Renal pelvis (tissue), 4 donors: ENCODE measurements around the gene FIS1. TPM values are rescaled to one million over a fixed set of nuclear protein-coding genes. Genes with fewer than 3 reads are reported as not detected.
"Not testable (repeated sequence)": the region's sequence is repeated elsewhere in the genome, so short reads cannot be mapped to it uniquely, and the experiment has no call there.

Source experiments
- DNase-seq: peaks from one replicate; pipeline ENCODE4 v3.0.0-alpha.2; 2013
- polyA plus RNA-seq, 3 donors: library from polyadenylated mRNA; unstranded; fragments of 120-200 nt; gene quantifications; one replicate each; pipeline ENCODE4 v1.2.1, GENCODE V29; 2013; ENCODE audit not compliant: insufficient read length in 3 of 3

Gene FIS1
- polyA plus RNA-seq, 3 donors, result 160 to 176 (median 165) TPM

DNA sequence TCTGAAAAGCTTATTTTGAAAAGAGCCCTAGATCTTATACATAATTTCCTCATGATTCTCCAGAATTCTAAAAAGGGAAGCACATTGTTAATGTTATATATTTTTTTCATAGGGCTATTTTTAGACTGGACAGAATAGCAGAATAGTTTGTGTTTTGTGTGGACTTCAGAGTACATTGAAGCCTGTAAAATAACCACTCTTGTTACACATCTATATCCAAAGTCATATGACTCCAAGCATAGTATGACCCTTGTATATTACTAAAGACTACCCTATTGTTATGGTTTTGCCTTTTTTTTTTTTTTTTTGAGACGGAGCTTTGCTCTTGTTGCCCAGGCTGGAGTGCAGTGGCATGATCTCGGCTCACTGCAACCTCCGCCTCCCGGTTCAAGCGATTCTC lies 26.1 kb upstream of the FIS1 start:
- DNase-seq, result no peak

DNA sequence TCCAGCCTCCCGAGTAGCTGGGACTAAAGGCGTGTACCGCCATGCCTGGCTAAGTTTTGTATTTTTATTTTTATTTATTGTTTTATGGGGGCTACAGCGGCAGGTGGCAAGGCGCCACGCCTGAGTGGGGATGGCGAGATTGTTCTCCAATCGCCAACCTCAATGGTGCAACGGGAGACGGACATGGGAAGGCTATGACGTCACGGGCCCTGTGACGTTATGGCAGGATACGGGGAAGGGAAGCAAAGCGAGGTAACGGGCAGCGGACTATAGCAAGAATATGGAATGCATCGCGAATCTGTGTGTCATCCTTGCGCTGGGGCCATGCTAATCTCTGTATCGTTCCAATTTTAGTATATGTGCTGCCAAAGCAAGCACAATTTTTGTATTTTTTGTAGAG lies 24.8 kb upstream of the FIS1 start:
- no peak for DNase-seq

DNA sequence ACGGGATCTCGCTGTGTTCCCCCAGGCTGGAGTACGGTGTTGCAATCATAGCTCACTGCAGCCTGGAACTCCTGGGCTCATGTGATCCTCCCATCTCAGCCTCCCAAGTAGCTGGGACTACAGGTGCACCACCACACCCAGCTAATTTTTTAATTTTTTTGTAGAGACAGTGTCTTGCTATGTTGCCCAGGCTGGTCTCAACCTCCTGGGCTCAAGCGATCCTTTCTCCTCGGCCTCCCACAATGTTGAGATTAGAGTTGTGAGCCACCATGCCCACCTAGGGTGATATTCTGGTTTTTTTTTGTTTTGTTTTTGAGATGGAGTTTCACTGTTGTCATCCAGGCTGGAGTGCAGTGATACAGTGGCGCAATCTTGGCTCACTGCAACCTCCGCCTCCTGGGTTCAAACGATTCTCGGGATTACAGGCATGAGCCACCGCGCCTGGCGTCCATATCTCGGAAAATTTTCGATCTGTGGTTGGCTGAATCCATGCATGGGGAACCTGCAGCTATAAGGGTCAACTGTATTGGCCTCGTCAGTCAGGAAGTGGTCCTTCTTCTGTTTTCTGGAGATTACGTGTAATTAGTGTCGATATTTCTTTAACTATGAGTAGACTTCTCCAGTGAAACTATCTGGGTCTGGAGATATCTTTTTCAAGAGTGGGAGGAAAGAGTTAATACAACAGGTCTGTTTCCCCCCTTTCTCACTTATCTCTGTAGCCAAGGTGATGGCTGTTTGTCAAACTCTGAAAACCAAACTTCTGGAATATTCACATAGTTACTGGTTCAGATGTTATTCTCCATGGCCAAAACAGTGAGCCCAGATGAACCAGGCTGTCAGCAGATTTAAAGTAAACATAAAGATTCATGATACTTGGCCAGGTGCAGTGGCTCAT lies 21.0 kb upstream of the FIS1 start:
- DNase-seq, result no peak

DNA sequence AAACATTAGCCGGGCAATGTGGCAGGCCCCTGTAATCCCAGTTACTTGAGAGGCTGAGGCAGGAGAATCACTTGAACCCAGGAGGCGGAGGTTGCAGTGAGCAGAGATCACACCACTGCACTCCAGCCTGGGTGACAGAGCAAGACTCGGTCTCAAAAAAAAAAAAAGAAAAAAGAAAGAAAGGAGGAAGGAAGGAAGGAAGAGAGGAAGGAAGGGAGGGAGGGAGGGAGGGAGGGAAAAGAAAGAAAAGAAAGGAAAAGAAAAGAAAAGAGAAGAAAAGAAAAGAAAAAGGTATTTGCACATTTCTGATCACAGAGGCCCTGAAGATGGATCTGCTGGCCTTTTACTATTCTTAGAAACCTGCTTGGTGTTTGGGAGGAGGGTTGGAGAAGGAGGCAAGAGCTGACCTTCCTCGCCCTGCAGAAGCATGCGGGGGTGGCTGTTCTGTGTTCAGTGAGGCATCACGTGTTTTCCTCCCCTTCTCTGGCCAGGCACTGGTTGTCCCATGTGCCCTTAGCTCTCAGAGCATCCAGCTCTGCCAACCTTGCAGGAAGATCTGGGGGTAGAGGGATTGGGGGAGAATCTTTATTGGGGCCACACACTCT lies 19.3 kb upstream of the FIS1 start:
- peak; percentile 72 for DNase-seq

DNA sequence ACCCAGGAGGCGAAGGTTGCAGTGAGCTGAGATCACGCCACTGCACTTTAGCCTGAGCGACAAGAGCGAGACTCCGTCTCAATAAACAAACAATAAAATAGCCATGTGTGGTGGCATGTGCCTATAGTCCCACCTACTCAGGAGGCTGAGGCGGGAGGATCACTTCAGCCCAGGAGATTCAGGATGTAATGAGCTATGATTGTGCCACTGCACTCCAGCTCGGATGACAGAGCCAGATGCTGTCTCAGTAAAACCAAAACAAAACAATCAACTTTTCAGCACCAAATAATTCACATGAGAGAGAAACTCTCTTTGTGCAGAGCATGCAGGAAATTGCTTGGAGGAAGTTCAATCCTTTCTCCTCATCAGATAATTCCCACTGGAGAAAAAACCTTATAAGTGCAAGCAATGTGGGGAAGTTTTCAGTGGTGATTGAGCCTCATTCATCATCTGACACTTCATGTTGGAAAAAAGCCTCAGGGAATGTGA lies 13.4 kb upstream of the FIS1 start:
- DNase-seq, result no peak

DNA sequence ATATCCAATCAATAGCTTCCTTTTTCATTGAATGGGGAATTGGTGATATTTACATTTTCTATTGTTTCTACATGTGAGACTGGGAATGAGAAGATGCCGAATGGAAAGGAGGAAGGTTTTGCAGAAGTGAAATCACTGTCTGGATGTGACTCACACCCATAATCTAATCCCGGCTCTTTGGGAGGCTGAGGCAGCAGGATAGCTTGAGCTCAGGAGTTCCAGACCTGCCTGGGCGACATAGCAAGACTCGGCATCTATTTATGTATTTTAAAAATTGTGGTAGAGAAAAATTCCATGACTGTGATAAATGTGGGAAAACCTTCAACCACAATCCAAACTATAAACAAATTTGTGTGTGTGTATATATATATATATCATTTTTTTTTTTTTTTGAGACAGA lies 10.9 kb upstream of the FIS1 start:
- DNase-seq, result no peak

DNA sequence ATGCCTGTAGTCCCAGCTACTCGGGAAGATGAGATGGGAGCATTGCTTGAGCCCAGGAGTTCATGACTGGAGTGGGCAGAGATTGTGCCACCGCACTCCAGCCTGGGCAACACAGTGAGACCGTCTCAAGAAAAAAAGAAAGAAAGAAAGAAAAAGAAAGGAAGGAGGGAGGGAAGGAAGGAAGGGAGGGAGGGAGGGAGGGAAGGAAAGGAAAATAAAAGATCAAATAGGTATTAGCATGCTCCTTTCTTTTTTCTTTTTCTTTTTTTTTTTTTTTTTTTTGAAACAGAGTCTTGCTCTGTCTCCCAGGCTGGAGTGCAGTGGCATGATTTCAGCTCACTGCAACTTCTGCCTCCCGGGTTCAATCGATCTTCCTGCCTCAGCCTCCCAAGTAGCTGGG lies 8.3 kb upstream of the FIS1 start:
- DNase-seq, result not testable (repeated sequence)

DNA sequence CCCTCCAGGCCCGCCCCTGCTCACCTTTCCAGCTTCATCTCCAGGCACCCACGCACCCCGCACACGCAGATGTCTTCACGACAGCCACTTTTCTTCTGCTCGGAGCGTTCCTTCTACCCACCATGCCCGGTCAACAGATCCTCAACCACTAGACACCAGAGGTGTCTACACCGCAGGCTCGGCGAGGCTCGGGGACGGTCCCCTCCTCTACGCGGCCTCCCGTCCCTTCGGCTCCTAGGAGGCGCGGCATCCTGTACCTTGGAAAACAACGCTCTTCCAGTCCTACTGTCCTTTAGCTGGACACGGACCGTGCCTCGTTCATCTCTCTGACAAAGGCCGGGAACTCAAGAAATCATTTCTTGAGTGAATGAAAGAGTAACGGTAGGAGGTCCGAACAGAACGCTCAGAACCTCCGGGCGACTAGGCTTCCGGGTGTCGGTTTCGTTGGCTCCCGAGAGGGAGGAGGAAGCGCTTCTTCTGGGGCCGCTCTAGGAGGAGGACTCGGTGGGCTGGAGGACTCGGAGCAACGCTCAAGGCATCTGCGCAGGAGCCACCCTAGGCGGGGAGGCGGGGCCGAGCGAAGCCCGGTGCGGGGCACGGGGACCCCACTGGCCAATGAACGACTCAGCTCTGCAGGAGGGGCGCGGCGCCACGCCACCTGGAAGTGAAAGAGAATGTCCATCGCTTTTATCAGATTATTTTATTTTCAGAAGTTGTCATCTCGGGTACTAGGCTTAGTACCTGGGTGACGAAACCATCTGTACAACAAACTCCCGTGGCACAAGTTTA lies 7.2 kb upstream of the FIS1 start:
- peak; percentile 98 for DNase-seq

DNA sequence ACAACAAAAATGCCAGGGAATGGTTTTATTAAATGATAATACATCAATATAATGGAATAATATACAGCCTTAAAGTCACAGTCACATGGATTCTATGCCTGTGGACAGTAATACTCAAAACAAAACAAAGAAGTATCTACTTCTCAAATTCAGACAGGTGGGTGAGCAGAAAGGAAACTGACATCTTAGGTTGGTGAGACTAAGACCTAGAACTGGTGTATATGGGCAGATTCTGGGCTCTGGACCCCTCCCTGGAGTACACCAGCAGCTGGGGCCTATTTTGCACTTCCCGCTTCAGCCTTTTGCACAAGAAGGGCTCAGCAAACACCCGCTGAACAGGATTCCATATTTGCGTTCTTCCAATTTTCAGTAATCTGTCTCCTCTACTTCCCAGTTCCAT lies 5.4 kb upstream of the FIS1 start:
- no peak for DNase-seq

DNA sequence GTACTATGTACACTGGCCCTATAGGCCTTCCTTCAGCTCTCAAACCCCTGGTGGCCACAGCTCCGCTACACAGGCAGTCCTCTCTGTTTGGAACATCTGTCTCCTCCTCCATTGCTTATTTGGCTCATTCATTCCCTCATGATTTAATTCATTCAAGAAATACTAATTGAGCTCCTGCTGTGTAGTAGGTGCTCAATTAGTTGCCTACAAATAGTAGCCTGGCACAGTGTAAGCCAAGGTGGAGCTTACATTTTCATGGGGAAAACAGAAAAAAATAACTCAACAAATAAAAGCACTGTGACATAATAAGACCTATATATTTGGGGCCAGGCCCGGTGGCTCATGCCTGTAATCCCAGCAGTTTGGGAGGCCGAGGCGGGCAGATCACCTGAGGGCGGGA lies 3.4 kb upstream of the FIS1 start:
- no peak for DNase-seq

DNA sequence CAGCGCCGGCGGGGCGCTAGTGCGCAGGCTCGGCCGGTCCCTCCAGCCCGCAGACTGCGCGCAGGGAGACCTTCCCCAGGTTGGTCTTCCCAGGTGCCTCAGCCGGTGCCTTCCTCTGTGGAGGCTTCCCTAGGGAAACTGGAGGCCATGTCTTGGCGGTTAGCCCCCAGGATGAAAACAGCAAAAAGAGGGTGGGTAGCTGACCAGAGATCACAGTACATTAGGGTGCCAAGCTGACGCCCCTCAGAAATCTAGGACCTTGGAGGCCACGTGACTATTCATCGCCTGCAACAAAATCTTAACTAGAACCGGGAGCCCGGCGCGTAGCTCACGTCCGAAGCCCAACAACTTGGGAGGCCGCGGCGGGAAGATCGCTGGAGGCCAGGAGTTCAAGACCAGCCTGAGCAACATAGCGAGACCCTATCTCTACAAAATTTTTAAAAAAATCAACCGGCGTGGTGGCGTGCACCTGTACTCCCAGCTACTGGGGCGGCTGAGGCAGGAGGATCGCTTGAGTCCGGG lies 327 bp upstream of the FIS1 start:
- DNase-seq, result no peak

DNA sequence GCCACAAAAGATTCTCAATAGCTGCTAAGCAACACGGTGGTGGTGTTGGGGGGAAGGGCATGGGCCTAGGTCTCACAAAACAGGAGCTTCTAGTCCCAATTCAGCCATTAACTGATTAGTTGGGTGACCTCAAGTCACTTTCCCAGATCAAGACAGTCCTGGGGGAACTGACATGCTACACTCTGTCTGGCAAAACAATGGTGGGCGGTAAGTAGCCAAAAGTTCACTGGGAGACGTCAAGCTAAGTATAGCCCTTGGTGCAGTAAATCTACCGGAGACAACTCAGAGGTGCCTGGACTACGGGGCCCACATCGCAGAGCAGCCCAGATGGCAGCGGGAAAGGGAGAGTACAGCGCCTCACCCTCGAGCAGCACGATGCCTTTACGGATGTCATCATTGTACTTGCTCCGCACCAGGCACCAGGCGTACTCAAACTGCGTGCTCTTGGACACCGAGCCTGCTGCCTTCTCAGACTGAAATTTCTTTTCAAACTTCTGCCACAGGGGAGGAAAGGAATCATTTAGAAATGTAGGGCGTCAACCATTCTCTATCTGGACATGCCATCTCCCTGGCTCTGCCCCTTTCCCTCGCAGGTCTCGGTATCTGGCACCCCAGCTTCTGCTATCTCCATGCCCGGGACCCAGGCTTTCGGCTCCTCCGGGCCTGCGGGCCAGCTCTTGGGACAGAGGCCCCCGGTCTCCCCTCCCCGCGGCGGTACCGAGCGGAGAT lies 1.1 kb downstream of the FIS1 start:
- DNase-seq, result no peak

DNA sequence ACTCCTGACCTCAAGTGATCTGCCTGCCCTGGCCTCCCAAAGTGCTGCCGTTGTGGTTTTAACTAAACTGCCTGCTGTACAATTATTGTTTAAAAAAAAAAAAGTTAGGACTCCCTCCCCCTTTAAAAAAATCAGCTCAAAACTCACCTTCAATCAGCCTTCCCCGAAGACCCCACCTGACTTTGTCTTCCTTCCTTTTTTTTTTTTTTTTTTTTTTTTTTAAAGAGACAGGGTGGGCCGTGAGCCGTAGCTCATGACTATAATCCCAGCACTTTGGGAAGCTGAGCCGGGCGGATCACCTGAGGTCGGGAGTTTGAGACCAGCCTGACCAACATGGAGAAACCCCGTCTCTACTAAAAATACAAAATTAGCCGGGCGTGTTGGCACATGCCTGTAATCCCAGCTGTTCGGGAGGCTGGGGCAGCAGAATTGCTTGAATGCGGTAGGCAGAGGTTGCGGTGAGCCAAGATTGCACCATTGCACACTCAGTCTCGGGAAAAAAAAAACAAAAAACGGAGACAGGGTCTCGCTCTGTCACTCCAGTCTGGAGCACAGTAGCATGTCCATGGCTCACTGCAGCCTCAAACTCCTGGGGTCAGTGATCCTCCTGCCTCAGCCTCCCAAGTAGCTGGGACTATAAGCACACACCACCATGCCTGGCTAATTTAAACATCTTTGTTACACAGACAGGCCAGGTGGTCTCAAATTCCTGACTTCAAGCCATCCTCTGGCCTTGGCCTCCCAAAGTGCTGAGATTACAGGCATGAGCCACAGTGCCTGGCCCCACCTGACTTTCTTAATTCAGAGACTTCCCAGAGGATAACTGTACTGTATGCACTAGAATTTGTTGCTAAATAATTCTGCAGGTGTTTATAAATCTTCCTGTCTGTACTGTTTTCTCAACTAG lies 3.2 kb downstream of the FIS1 start:
- DNase-seq, result no peak

DNA sequence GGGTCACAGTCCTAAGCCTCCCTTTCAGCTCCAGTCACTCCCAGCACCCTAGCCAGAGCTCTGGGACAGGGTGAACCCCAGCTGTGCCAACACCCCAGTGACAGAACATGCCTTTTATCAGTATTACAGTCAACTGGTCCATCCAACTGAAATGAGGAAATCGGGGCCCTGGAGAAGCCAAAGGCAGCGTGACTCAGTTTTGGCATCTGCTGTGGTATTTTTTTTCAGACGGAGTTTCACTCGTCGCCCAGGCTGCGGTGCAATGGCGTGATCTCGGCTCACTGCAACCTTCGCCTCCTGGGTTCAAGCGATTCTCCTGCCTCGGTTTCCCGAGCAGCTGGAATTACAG lies 3.9 kb downstream of the FIS1 start:
- DNase-seq, result no peak

DNA sequence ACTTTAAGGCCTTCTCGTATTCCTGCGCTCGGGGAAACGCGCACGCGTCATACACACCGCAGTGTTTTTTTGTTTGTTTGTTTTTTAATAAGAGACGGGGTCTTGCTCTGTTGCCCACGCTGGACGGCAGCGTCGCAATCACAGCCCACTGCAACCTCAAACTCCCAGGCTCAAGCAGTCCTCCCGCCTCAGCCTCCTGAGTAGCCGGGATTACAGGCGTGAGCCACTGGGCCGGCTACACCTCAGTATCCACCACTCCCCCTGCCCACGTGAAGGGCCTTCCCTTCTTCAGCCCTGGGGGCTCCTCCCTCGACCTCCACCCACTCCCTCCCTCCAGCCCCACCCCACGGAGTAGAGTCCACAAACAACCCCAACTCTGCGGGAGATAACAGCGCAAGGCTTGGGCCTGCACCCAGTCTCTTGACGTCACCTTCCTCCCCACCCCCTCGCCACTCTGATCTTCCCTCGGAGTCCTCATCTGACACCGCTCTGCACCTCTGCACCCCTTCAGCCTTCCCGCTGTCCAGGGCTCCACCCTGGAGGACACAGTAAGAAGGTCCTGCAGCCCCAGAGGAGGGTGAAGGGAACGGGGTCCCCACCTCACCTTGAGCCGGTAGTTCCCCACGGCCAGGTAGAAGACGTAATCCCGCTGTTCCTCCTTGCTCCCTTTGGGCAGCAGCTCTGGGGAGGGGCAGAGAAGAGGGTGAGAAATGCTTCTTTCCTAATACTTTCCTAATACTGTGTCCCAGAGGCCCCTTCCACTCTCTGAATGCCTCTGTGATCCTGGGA lies 4.5 kb downstream of the FIS1 start:
- DNase-seq, result no peak

DNA sequence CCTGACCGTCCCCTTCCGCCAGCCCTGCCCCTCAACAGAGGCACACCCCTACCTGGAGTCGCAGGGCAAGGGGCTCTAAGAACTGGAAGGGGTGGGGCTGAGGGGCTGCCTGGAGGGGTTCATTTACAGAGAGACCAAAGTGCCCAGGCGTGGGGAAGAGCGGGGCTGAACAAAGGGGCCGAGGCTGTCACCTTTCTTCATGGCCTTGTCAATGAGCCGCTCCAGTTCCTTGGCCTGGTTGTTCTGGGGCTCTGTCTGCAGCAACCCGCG lies 5.0 kb downstream of the FIS1 start:
- no peak for DNase-seq

DNA sequence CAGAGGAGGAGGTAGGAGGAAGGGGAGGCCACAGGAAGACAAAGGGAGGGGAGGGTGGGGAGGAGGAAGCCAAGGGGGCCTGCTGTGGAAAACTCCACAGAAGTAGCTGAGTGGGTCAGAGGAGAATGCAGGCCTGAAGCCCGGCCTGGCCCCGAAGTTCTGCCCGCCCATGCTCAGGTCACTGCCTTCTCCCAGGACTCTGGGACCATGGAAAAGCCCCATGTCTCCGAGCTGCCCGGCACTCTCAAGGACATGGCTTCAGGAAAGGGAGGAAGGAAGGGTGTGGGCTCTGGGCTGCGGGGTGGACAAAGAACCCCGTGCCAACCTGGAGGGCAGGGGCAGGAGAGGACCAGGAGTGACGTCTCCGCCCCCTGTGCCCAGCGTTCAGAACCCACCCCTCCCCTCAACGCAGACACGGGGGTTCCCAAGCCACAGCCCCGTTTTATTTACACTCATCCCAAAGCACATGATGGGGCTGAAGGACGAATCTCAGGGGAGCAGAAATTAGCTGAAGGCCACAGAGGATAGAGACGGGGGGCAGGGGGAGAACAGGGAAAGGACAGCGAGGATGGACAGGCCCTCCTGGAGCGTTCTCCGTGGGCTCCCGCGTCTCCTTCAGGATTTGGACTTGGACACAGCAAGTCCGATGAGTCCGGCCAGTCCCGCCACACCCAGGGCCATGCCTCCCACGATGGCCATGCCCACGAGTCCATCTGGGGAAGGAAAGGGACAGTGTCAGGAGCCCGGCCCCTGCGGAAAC lies 5.5 kb downstream of the FIS1 start:
- no peak for DNase-seq

DNA sequence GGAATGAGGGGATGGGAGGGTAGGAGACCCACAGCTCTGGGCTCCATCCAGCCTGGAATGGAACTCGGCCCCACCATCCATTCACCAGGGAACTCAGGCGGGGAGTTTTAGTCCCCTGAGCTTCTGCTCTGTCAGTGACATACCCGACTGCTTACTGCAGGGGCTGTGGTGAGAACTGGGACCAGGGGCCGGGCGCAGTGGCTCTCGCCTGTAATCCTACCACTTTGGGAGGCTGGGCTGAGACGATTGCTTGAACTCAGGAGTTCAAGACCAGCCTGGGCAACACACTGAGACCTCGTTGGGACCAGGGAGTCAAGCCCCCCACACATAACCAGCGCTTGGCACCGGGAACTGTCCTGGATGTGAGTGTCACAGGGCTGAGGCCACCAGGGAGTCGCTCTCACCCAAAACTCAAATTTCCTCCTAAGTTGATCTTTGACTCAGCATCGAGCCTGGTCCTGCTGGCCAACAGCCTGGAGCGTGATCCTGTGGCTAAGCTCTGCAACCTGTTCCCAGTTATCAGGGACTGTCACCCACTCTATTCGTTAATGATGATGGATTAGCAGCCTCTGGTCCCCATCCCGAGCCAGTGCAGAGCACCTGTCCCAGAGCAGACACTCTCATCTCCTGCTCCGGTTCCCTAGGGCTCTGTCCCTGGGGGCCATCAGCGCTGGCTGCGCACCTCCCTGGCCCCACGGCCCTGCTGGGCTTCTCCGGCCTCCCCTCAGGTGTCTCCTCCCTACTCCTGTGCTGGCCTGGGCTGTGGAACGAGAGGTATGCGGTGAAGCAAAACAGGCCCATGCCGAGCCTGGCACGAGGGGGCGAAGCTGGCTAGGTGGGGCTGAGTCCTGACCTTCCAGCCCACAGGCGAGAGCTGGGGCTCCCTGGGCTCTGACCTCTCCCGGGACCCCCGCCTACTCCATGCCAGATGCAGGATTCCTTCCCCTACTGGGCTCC lies 6.4 kb downstream of the FIS1 start:
- no peak for DNase-seq
